ENCODE results near the gene SPIC. TPM values are rescaled to one million over a fixed set of nuclear protein-coding genes. Genes with fewer than 3 reads are reported as not detected.
A peak's percentile ranks its signal among the peaks of the same experiment; 100 is the strongest.

The SPIC gene
- not detected for total RNA-seq
- not detected for polyA plus RNA-seq

GRCh38 chr12:101474711-101475386, at the start of gene SPIC:
Gene SPIC, plus strand, starts transcription at chr12:101475336. Its CDS starts 1,569 bp downstream, at chr12:101476905.
- Mint-ChIP-seq H3K27ac (no peak within 1 kb of the TSS), H3K4me1 (no peaks in the 10 kb centered on the region), H3K27me3 (peaks cover 2 to 5% of the 10 kb centered on the region in 2 donors), H3K36me3 (no peaks in the 10 kb centered on the region), H3K4me3 (no peak within 1 kb of the TSS), H3K9me3 (no peaks in the 10 kb centered on the region)
- CTCF ChIA-PET = no interaction called here
- H3K4me3 ChIP-seq (ENCODE audit: low read length) = no peak within 1 kb of the TSS
- no peaks in the 10 kb centered on the region for H3K36me3 ChIP-seq (ENCODE audit: insufficient read depth, low read length)
- POLR2A ChIA-PET = no interaction called here
- H3K4me1 ChIP-seq (ENCODE audit: insufficient read depth, low read length) = no peaks in the 10 kb centered on the region
- H3K27ac ChIP-seq (ENCODE audit: low read depth, low read length) = no peak within 1 kb of the TSS
- H3K9me3 ChIP-seq (ENCODE audit: low read length) = no peaks in the 10 kb centered on the region
- no peaks in the 10 kb centered on the region for H3K27me3 ChIP-seq (ENCODE audit: insufficient read depth, low read length, poor library complexity, severe bottlenecking)
- no peak for DNase-seq

- CTCF ChIA-PET = no interaction called here
- H3K27ac ChIP-seq (ENCODE audit: low read depth, low read length) = no peak overlapping the region
- POLR2A ChIA-PET = no interaction called here
- H3K4me1 ChIP-seq (ENCODE audit: insufficient read depth, low read length) = no peaks in the 10 kb centered on the region
- Mint-ChIP-seq H3K27ac (no peak overlapping the region), H3K4me1 (no peaks in the 10 kb centered on the region), H3K9me3 (no peaks in the 10 kb centered on the region), H3K36me3 (no peaks in the 10 kb centered on the region), H3K4me3 (no peak overlapping the region), H3K27me3 (peaks cover 4 to 14% of the 10 kb centered on the region in 2 donors)
- no peak for DNase-seq
- H3K36me3 ChIP-seq (ENCODE audit: insufficient read depth, low read length) = no peaks in the 10 kb centered on the region
- H3K9me3 ChIP-seq (ENCODE audit: low read length) = no peaks in the 10 kb centered on the region
- no peak overlapping the region for H3K4me3 ChIP-seq (ENCODE audit: low read length)
- no peaks in the 10 kb centered on the region for H3K27me3 ChIP-seq (ENCODE audit: insufficient read depth, low read length, poor library complexity, severe bottlenecking)
Measured at GRCh38 chr12:101430456-101430855, 44.7 kb upstream of the SPIC start.

GRCh38 chr12:101436136-101436535, 39.0 kb upstream of the SPIC start:
- H3K9me3 Mint-ChIP-seq = no peaks in the 10 kb centered on the region
- H3K9me3 ChIP-seq (ENCODE audit: low read length) = no peaks in the 10 kb centered on the region
- H3K36me3 ChIP-seq (ENCODE audit: insufficient read depth, low read length) = no peaks in the 10 kb centered on the region
- H3K27ac Mint-ChIP-seq = no peak overlapping the region
- H3K4me3 Mint-ChIP-seq = no peak overlapping the region
- no peaks in the 10 kb centered on the region for H3K27me3 ChIP-seq (ENCODE audit: insufficient read depth, low read length, poor library complexity, severe bottlenecking)
- H3K4me1 ChIP-seq (ENCODE audit: insufficient read depth, low read length) = no peaks in the 10 kb centered on the region
- no peaks in the 10 kb centered on the region for H3K36me3 Mint-ChIP-seq
- no peaks in the 10 kb centered on the region for H3K4me1 Mint-ChIP-seq
- ChIA-PET POLR2A (no interaction called here), CTCF (no interaction called here)
- no peak for DNase-seq
- H3K27ac ChIP-seq (ENCODE audit: low read depth, low read length) = no peak overlapping the region
- H3K4me3 ChIP-seq (ENCODE audit: low read length) = no peak overlapping the region
- H3K27me3 Mint-ChIP-seq = peaks cover 1 to 19% of the 10 kb centered on the region in 2 donors

DNA sequence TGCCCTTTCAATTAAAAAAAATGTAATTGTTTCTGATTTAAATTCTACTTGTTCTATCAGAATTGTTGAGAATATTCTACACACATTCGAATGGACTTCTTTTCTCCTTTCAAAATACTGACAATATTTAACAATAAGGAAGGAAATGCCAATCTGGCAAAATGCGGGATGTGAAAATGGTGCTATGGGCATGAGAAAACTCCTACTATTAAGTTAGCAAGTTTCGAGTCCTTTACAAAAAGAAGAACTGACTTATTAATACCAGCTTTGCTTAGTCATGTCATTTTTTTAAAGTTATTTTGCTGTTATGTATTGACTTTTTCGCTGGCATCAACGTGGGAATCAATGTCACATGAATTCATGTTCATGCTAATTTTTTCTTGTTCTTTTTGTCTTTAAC, 35.9 kb upstream of the SPIC start:
- Histone ChIP-seq H3K27ac (ENCODE audit: low read depth, low read length) (no peak overlapping the region), H3K4me3 (ENCODE audit: low read length) (no peak overlapping the region), H3K9me3 (ENCODE audit: low read length) (no peaks in the 10 kb centered on the region), H3K36me3 (ENCODE audit: insufficient read depth, low read length) (no peaks in the 10 kb centered on the region), H3K27me3 (ENCODE audit: insufficient read depth, low read length, poor library complexity, severe bottlenecking) (no peaks in the 10 kb centered on the region), H3K4me1 (ENCODE audit: insufficient read depth, low read length) (no peaks in the 10 kb centered on the region)
- Mint-ChIP-seq H3K9me3 (no peaks in the 10 kb centered on the region), H3K27me3 (peaks cover 1 to 10% of the 10 kb centered on the region in 2 donors), H3K27ac (no peak overlapping the region), H3K4me3 (no peak overlapping the region), H3K36me3 (no peaks in the 10 kb centered on the region), H3K4me1 (no peaks in the 10 kb centered on the region)
- POLR2A ChIA-PET = no interaction called here
- DNase-seq = no peak
- CTCF ChIA-PET = no interaction called here

DNA sequence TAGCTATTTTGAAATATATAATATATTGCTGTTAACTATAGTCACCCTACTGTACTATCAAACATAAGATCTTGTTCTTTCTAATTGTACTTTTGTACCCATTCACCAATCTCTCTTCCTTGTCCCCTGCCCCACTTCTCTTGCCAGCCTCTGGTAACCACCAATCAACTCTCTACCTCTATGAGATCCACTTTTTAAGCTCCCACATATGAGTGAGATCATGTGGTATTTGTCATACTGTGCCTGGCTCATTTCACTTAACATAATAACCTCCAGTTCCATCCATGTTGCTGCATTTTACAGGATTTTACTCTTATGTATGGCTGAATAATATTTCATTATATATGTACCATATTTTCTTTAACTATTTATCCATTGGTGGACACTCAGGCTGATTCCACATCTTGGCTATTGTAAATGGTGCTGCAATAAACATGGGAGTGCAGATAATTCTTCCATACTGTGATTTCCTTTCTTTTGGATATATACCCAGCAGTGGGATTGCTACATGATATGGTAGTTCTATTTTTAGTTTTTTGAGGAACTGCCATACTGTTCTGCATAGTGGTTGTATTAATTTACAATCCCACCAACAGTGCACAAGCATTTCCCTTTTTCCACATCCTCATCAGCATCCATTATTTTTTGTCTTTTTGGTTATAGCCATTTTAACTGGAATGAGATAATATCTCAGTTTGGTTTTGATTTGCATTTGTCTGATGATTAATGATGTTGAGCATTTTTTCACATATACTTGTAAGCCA, 33.5 kb upstream of the SPIC start:
- Mint-ChIP-seq H3K27ac (no peak overlapping the region), H3K4me1 (no peaks in the 10 kb centered on the region), H3K4me3 (no peak overlapping the region), H3K36me3 (no peaks in the 10 kb centered on the region), H3K9me3 (no peaks in the 10 kb centered on the region), H3K27me3 (peaks cover 0 to 3% of the 10 kb centered on the region in 2 donors)
- Histone ChIP-seq H3K36me3 (ENCODE audit: insufficient read depth, low read length) (no peaks in the 10 kb centered on the region), H3K27me3 (ENCODE audit: insufficient read depth, low read length, poor library complexity, severe bottlenecking) (no peaks in the 10 kb centered on the region), H3K9me3 (ENCODE audit: low read length) (no peaks in the 10 kb centered on the region), H3K4me3 (ENCODE audit: low read length) (no peak overlapping the region), H3K27ac (ENCODE audit: low read depth, low read length) (no peak overlapping the region), H3K4me1 (ENCODE audit: insufficient read depth, low read length) (no peaks in the 10 kb centered on the region)
- no peak for DNase-seq
- ChIA-PET CTCF (no interaction called here), POLR2A (no interaction called here)

GRCh38 chr12:101455685-101456084, 19.5 kb upstream of the SPIC start:
- peak in 3 of 5 donors; percentile 6 to 48 (median 26) for DNase-seq
- H3K4me1 Mint-ChIP-seq = peaks cover 11 to 15% (median 15%) of the 10 kb centered on the region in 3 donors
- H3K36me3 ChIP-seq (ENCODE audit: insufficient read depth, low read length) = no peaks in the 10 kb centered on the region

DNA sequence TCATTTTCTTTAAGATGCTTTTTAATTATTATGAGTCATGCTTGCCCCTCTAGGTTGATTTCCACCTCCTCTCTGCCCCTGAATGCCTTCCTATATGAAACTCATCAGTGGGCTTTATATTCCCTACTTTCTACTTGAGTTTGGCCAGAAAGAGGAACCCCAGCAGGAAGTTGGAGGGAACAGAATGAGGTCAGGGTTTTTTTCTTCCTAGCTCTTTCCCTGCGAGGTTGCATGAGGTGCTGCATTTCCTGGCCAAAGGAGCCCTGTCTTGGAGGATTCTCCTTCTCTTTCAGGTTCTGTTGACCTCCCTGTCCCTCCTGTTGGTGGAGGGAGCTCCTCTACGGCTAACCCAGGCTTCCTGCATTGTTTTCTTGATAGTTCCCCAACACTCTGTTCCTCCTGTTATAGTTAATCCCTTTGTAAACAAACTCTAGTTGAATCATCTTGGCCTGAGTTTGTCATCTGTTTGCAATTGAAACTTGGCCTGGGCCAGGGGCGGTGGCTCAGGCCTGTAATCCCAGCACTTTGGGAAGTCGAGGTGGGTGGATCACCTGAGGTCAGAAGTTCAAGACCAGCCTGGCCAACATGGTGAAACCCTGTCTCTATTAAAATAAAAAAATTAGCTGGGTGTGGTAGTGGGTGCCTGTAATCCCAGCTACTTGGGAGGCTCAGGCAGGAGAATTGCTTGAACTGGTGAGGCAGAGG, 15.3 kb upstream of the SPIC start:
- no peak overlapping the region for H3K4me3 Mint-ChIP-seq
- H3K27me3 ChIP-seq (ENCODE audit: insufficient read depth, low read length, poor library complexity, severe bottlenecking) = no peaks in the 10 kb centered on the region
- DNase-seq = no peak
- ChIA-PET CTCF (no interaction called here), POLR2A (no interaction called here)
- H3K4me1 Mint-ChIP-seq = peaks cover 11 to 15% (median 12%) of the 10 kb centered on the region in 3 donors
- H3K9me3 ChIP-seq (ENCODE audit: low read length) = no peaks in the 10 kb centered on the region
- H3K4me1 ChIP-seq (ENCODE audit: insufficient read depth, low read length) = peaks cover 12% of the 10 kb centered on the region
- peaks cover 2 to 4% of the 10 kb centered on the region in 2 donors for H3K27me3 Mint-ChIP-seq
- peak overlapping the region in 2 of 8 donors; percentile 34 to 90 for H3K27ac Mint-ChIP-seq
- H3K36me3 ChIP-seq (ENCODE audit: insufficient read depth, low read length) = no peaks in the 10 kb centered on the region
- H3K4me3 ChIP-seq (ENCODE audit: low read length) = no peak overlapping the region
- no peak overlapping the region for H3K27ac ChIP-seq (ENCODE audit: low read depth, low read length)
- H3K36me3 Mint-ChIP-seq = peaks cover 0 to 7% (median 0%) of the 10 kb centered on the region in 3 donors
- H3K9me3 Mint-ChIP-seq = peaks cover 0 to 6% (median 0%) of the 10 kb centered on the region in 5 donors

More at GRCh38 chr12:101455685-101456084, 19.5 kb upstream of the SPIC start:
- Histone ChIP-seq H3K9me3 (ENCODE audit: low read length) (no peaks in the 10 kb centered on the region), H3K27me3 (ENCODE audit: insufficient read depth, low read length, poor library complexity, severe bottlenecking) (no peaks in the 10 kb centered on the region), H3K4me3 (ENCODE audit: low read length) (peak overlapping the region; percentile 23), H3K27ac (ENCODE audit: low read depth, low read length) (no peak overlapping the region), H3K4me1 (ENCODE audit: insufficient read depth, low read length) (peaks cover 12% of the 10 kb centered on the region)
- H3K36me3 Mint-ChIP-seq = peaks cover 0 to 7% (median 0%) of the 10 kb centered on the region in 3 donors
- peak overlapping the region in 6 of 7 donors; percentile 55 to 84 (median 70) for H3K4me3 Mint-ChIP-seq
- H3K27ac Mint-ChIP-seq = peak overlapping the region in 5 of 8 donors; percentile 25 to 96 (median 43)
- ChIA-PET CTCF (no interaction called here), POLR2A (no interaction called here)
- H3K9me3 Mint-ChIP-seq = peaks cover 0 to 6% (median 0%) of the 10 kb centered on the region in 5 donors
- H3K27me3 Mint-ChIP-seq = peaks cover 2 to 4% of the 10 kb centered on the region in 2 donors

DNA sequence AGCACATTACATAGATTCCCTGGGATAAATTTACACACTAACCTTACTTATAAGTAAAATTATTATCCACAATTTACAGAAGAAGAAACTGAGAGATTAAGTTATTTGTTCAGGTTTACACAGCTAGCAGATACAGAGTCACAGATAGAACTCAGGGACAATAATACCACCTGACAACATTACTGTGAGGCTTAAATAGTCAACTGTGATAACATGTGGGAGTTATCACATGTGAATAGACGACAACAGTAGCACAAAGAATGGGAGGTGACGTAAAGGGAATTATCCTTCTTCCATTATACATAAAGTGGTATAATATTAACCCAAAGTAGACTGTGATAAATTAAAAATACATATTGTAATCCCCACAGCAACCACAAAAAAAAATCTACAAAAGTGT, 6.2 kb upstream of the SPIC start:
- Mint-ChIP-seq H3K4me3 (no peak overlapping the region), H3K36me3 (no peaks in the 10 kb centered on the region), H3K27me3 (peaks cover 0 to 8% of the 10 kb centered on the region in 2 donors), H3K9me3 (no peaks in the 10 kb centered on the region), H3K4me1 (no peaks in the 10 kb centered on the region), H3K27ac (no peak overlapping the region)
- no peaks in the 10 kb centered on the region for H3K36me3 ChIP-seq (ENCODE audit: insufficient read depth, low read length)
- CTCF ChIA-PET = no interaction called here
- no peak overlapping the region for H3K4me3 ChIP-seq (ENCODE audit: low read length)
- no peak overlapping the region for H3K27ac ChIP-seq (ENCODE audit: low read depth, low read length)
- POLR2A ChIA-PET = no interaction called here
- H3K4me1 ChIP-seq (ENCODE audit: insufficient read depth, low read length) = no peaks in the 10 kb centered on the region
- no peak for DNase-seq
- no peaks in the 10 kb centered on the region for H3K27me3 ChIP-seq (ENCODE audit: insufficient read depth, low read length, poor library complexity, severe bottlenecking)
- no peaks in the 10 kb centered on the region for H3K9me3 ChIP-seq (ENCODE audit: low read length)

Data from CD8-positive, alpha-beta memory T cell (primary cell).